ENCODE measurements around the gene GRAMD1B.
A peak's percentile ranks its signal among the peaks of the same experiment; 100 is the strongest.
"Not testable (repeated sequence)": the region's sequence is repeated elsewhere in the genome, so short reads cannot be mapped to it uniquely, and the experiment has no call there.

GRAMD1B gene

GRCh38 chr11:123543797-123544196 is 113.7 kb downstream of the GRAMD1B start:
- DNase-seq = peak in 2 of 3 experiments; percentile 15 to 44

- DNase-seq = no peak
Observed at GRCh38 chr11:123544631-123545375, 114.7 kb downstream of the GRAMD1B start.

- no peak for DNase-seq
Observed at GRCh38 chr11:123545726-123546270, 115.7 kb downstream of the GRAMD1B start.

- no peak for DNase-seq
Observed at GRCh38 chr11:123546515-123546914, 116.4 kb downstream of the GRAMD1B start.

GRCh38 chr11:123547180-123547579 is 117.1 kb downstream of the GRAMD1B start:
- no peak for DNase-seq

GRCh38 chr11:123548774-123549173 is 118.7 kb downstream of the GRAMD1B start:
- DNase-seq = no peak

- no peak for DNase-seq
Observed at GRCh38 chr11:123549926-123550917, 120.2 kb downstream of the GRAMD1B start.

GRCh38 chr11:123551079-123551478 is 121.0 kb downstream of the GRAMD1B start:
- DNase-seq = no peak

- DNase-seq = no peak
Observed at GRCh38 chr11:123556633-123557032, 126.6 kb downstream of the GRAMD1B start.

GRCh38 chr11:123558536-123559315 is 128.7 kb downstream of the GRAMD1B start:
- peak in 2 of 3 experiments; percentile 35 to 70 for DNase-seq

GRCh38 chr11:123559523-123559955 is 129.5 kb downstream of the GRAMD1B start:
- DNase-seq = peak in 2 of 3 experiments; percentile 40 to 82

- peak; percentile 68 to 90 (median 82) for DNase-seq
Observed at GRCh38 chr11:123560006-123560405, 129.9 kb downstream of the GRAMD1B start.

GRCh38 chr11:123561431-123561800 is 131.3 kb downstream of the GRAMD1B start:
- no peak for DNase-seq

GRCh38 chr11:123562158-123562557 is 132.1 kb downstream of the GRAMD1B start:
- no peak for DNase-seq

GRCh38 chr11:123562829-123563228 is 132.8 kb downstream of the GRAMD1B start:
- DNase-seq = no peak

GRCh38 chr11:123564221-123564620 is 134.2 kb downstream of the GRAMD1B start:
- DNase-seq = no peak

- no peak for DNase-seq
Observed at GRCh38 chr11:123566852-123567251, 136.8 kb downstream of the GRAMD1B start.

GRCh38 chr11:123567466-123567865 is 137.4 kb downstream of the GRAMD1B start:
- DNase-seq = no peak

- DNase-seq = no peak
Observed at GRCh38 chr11:123568367-123568870, 138.3 kb downstream of the GRAMD1B start.

GRCh38 chr11:123569393-123569792 is 139.3 kb downstream of the GRAMD1B start:
- DNase-seq = no peak

- DNase-seq = peak in 2 of 3 experiments; percentile 28 to 33
Observed at GRCh38 chr11:123570939-123571580, 141.0 kb downstream of the GRAMD1B start.

GRCh38 chr11:123572791-123573190 is 142.7 kb downstream of the GRAMD1B start:
- not testable (repeated sequence) for DNase-seq

Data from NCI-H1417 (cell line).